Activated T-cell treated with anti-CD3 and anti-CD28 coated beads, Interleukin-2, amount 50 U/mL, for 4 hours (primary cell): ENCODE results near the gene P3H1. TPM values are rescaled to one million over a fixed set of nuclear protein-coding genes. Genes with fewer than 3 reads are reported as not detected.
A peak's percentile ranks its signal among the peaks of the same experiment; 100 is the strongest.
"Not testable (repeated sequence)": the region's sequence is repeated elsewhere in the genome, so short reads cannot be mapped to it uniquely, and the experiment has no call there.

Experiments used
- ATAC-seq, 2 donors: fragments of 200-7000 bp; cut with Tn5 transposase; one replicate each; pipeline ENCODE4 v1.10.0; 2021
- DNase-seq: peaks from one replicate; pipeline ENCODE4 v3.0.0-alpha.2; 2020
- H3K27me3 Mint-ChIP-seq: one replicate; pipeline ENCODE4 v1.8.0; 2021; ENCODE audit warnings: low read depth, mixed read lengths
- H3K36me3 Mint-ChIP-seq: one replicate; pipeline ENCODE4 v1.8.0; 2022; ENCODE audit warnings: mixed read lengths; ENCODE audit not compliant: insufficient read depth
- H3K4me1 Mint-ChIP-seq: one replicate; pipeline ENCODE4 v1.8.0; 2021; ENCODE audit warnings: low read depth, mixed read lengths
- H3K4me3 Mint-ChIP-seq: one replicate; pipeline ENCODE4 v1.8.0; 2021; ENCODE audit warnings: mild to moderate bottlenecking, moderate library complexity, mixed read lengths
- H3K9me3 Mint-ChIP-seq: one replicate; pipeline ENCODE4 v1.8.0; 2021; ENCODE audit warnings: mixed read lengths
- total RNA-seq, 3 donors: library from RNA; stranded (reverse); gene quantifications; one replicate each; pipeline ENCODE4 v1.2.1, GENCODE V29; 2021

P3H1 gene
- total RNA-seq, 3 donors from 2014 or later, result 40.4 to 44.7 (median 41.6) TPM

DNA sequence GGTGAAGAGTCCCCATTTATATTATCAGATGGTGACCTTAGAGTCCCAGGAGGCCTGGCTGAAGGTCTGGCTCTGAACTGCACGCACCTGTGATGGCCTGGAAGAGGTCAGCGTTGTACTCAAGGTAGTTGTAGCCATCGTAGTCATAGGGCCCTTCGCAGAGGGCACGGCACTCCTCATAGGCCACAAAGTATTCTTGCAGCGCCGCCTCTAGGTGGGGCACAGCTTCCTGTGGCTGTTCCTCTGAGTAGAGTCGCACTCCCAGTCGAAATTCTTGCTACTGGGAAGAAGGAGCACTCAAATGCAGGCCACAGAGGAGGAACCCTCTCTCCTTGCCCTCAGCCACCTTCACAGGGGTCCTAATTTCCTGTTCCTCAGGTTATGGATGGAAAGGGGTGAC is 7.7 kb downstream of the P3H1 start:
- H3K36me3 Mint-ChIP-seq, result peaks cover 41% of the 10 kb centered on the region
- no peaks in the 10 kb centered on the region for H3K27me3 Mint-ChIP-seq
- no peak overlapping the region for H3K4me3 Mint-ChIP-seq
- DNase-seq, result no peak
- peaks cover 1% of the 10 kb centered on the region for H3K4me1 Mint-ChIP-seq
- no peak for ATAC-seq
- no peaks in the 10 kb centered on the region for H3K9me3 Mint-ChIP-seq

DNA sequence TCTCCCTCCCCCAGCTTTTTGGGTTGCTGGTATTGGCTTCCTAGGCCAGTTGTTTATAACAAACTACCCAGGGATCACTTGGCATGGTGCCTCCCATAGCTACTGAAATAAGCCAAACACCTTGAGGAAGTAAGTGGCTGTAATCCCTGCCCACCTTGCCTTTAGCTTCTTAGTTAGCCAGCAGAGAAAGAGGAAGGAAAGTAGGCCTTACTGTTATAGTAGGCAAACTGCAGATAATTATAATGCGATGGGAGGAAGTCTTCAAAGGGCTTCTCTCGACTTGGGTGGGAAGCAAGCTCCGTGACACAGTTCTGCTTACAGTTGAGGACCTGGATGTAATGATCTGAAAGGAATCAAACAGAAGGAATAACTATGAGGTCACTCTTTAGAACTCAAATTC is 8.2 kb downstream of the P3H1 start:
- ATAC-seq (no peak), DNase-seq (no peak)
- peaks cover 45% of the 10 kb centered on the region for H3K36me3 Mint-ChIP-seq
- H3K9me3 Mint-ChIP-seq, result no peaks in the 10 kb centered on the region
- peaks cover 1% of the 10 kb centered on the region for H3K4me1 Mint-ChIP-seq
- no peak overlapping the region for H3K4me3 Mint-ChIP-seq
- no peaks in the 10 kb centered on the region for H3K27me3 Mint-ChIP-seq

DNA sequence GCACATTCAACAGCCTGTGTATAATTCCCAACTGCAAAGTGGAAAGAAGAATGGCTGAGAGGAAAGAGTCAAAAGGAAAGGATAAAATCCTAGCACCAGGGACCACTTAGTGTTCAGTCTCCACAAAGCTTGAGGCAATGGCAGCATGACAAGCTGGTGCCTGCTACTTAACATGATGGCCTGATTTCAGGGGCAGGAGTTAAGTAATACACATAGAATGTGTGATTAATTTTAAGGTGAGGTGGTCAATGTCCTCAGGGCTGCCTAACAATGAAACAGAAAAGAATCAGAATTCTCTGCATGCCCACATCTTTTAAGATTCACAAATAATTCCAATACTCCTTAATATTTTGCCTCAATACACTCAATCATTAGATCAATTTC is 8.9 kb downstream of the P3H1 start:
- Mint-ChIP-seq H3K4me3 (no peak overlapping the region), H3K27me3 (no peaks in the 10 kb centered on the region), H3K4me1 (peaks cover 1% of the 10 kb centered on the region), H3K36me3 (peaks cover 50% of the 10 kb centered on the region), H3K9me3 (no peaks in the 10 kb centered on the region)
- no peak for DNase-seq
- no peak for ATAC-seq

DNA sequence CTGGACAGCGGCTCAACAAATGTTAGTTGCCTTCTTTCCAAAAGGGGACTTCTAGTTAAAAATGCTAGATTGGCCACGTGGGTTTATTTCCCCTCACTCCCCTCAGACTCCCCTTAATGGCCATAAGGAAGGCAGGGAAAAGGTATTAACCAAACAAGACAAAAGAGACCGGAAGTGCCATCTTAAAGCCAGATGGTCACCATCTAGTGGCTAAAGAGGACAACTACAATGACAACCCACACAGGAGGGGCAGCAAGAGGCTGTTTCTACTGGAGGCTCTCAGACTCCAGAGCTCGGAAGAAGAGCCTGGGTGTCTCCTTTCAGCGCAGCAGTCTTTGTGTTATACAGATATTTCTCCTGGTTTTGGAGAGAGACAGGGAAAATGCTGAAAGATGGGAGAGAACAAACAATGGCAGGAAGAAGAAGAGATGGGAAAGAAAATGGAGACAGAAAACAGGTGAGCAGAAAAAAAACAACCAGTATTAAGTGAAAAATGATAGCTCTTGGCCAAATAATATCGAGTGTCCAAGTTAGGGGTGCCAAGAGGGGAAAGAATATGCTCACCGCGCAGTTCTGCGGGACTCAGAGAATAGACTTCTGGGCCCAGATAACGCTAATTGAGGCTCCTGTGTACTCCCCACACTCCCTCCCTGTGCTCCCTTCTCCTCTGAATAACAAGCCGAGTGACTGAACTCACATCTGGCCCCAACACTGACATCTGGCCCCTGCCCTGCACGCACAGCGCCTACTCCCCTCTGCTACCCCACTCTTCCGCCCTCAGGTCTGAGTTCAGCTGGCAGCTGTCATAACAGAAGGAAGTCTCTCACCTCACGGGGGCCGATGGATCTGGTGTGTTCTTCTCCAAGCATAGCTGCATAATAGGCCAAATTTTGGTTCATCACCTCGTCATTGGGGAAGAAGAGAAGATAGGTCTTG is 9.6 kb downstream of the P3H1 start:
- no peaks in the 10 kb centered on the region for H3K27me3 Mint-ChIP-seq
- DNase-seq, result no peak
- H3K36me3 Mint-ChIP-seq, result peaks cover 56% of the 10 kb centered on the region
- H3K4me3 Mint-ChIP-seq, result no peak overlapping the region
- no peaks in the 10 kb centered on the region for H3K9me3 Mint-ChIP-seq
- ATAC-seq, result no peak
- peaks cover 1% of the 10 kb centered on the region for H3K4me1 Mint-ChIP-seq

DNA sequence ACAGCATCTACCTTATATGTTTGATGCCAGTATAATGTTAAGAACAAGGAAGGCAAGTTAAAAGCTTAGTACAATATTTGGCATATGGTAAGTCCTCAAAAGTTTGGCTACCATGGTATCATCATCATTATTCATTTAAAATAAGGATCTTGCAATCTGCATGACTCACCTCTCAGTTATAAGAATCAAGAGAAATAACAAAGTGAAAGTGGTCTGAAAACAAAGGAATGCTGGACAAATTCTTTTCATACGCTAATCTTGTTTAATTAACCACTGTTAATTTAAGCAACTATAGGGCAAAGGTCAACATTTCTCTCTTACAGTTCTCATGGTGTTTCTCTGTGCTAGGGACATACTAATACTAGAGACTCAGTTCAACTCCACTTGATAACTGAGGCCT is 13.8 kb downstream of the P3H1 start:
- H3K4me3 Mint-ChIP-seq, result no peak overlapping the region
- no peaks in the 10 kb centered on the region for H3K27me3 Mint-ChIP-seq
- H3K9me3 Mint-ChIP-seq, result no peaks in the 10 kb centered on the region
- peaks cover 1% of the 10 kb centered on the region for H3K4me1 Mint-ChIP-seq
- peaks cover 67% of the 10 kb centered on the region for H3K36me3 Mint-ChIP-seq
- no peak for DNase-seq
- no peak for ATAC-seq

DNA sequence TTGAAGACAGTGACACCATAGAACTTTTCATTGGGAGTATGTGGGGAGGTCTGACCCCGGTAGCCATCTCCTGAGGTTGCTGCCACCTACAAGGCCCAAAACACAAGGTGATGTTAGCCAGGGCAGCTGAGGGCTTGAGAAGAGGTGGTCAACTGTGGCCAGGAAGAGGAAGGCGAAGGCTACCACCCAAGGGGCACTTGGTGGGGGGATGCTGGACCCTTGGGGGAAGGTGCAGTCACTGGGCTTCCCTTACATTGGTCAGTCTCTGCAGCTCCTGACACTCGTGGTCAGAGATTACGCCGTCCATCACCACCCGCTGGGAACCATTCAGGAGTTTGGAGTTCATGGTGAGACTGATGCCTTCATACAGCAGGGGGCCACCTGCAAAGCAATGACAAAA is 14.5 kb downstream of the P3H1 start:
- Mint-ChIP-seq H3K36me3 (peaks cover 64% of the 10 kb centered on the region), H3K4me1 (peaks cover 1% of the 10 kb centered on the region), H3K9me3 (no peaks in the 10 kb centered on the region), H3K27me3 (no peaks in the 10 kb centered on the region), H3K4me3 (no peak overlapping the region)
- ATAC-seq (no peak), DNase-seq (no peak)

DNA sequence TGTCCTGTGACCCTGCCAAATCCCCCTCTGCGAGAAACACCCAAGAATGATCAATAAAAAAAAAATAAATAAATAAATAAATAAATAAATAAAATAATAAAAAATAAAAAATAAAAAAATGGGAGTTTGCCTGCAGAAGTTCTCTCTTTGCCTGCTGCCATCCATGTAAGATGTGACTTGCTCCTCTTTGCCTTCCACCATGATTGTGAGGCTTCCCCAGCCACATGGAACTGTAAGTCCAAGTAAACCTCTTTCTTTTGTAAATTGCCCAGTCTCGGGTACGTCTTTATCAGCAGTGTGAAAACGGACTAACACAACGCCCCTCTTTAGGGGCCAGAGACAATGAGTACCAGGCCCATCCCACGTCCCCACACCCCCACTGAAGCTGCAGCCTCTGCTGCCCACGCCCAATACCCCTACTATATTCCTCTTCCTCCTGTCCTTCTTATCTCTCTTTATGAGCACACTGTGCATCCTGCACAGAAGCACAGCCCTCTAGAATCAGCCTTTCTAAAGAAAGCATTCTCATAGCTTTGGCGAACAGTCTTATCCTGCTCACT is 15.2 kb downstream of the P3H1 start:
- not testable (repeated sequence) for H3K9me3 Mint-ChIP-seq, H3K27me3 Mint-ChIP-seq, H3K4me1 Mint-ChIP-seq, DNase-seq, H3K4me3 Mint-ChIP-seq, ATAC-seq
- H3K36me3 Mint-ChIP-seq, result peaks cover 58% of the 10 kb centered on the region

DNA sequence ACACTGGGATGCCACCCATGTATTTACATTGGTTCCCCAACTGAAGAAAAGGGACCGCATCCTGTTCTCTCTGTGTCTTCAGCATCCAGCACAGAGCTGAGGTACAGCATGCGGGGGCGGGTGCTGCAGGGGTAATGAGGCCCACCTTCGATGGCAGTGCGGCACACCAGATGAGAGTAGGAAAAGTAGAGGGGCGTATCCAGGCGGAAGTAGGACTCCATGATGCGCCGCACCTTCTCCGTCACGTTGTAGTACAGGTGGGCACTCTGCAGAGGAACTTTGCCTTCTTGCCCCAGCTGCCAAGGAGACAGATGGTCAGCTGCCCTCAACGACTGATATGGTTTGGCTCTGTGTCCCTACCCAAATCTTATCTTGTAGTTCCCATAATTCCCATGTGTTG is 16.8 kb downstream of the P3H1 start:
- peaks cover 47% of the 10 kb centered on the region for H3K36me3 Mint-ChIP-seq
- H3K27me3 Mint-ChIP-seq, result no peaks in the 10 kb centered on the region
- no peaks in the 10 kb centered on the region for H3K9me3 Mint-ChIP-seq
- no peak for DNase-seq
- no peaks in the 10 kb centered on the region for H3K4me1 Mint-ChIP-seq
- no peak for ATAC-seq
- H3K4me3 Mint-ChIP-seq, result no peak overlapping the region

DNA sequence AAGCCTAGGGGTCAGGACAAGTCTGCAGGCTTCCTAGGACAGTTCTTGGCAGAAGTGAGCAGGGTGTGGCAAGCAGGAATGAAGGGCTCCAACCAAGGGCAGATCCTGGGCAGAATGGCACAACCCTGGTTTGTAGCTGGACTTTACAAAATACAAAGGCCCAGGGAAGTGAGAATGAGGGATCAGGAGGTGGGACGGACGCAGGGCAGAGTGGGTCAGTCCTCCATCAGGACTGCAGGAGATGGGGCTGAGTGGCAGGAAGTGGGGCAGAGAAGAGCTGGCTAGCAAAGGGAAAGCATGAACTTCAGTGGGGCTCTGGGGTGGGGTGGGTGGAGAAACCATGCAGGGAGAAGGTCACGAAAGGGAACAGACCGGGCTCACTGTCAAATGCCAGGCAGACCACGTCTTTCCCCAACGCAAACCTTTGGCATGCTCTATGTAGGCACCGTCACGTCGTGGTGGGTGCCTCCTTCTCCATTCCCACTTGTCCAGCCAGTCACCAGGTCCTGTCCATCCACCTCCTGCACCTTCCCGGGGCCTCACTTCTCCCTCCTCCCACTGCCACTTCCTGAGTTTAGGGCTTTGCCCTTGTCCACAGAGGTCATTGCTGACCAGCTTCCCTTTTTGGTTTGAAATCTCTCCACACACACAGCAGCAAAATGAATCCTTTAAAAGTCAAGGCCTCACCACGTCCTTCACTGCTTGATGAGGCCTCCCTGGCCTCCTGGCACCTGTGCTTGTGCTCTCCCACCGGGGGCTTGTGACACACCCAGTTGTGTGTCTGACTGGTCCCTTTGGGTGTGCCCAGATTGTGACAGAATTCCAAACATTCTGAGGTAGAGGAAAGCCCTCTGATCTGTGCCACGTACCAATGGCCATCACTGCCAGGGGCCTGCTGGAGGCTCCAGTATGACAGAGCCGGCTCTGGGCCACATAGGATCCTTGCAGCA is 18.1 kb downstream of the P3H1 start:
- ATAC-seq, result no peak

DNA sequence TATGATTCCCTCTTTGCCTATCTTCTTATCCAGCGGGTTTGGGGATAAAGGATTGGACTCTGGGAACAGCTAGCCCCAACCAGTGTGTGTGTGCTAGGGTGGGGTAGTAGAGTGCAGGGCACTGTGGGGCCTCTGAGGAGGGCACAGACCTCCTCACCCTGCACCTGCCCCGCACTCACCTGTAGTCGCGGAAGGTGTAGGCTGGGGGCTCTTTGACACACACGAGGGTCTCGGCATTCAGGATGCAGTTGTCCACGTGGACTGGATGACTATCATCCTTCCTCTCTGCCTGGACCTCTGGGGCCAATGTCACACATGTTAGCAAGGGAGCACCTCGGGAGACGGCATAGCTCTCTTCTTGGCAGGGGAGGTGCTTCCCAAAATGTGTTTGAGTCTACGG is 18.8 kb downstream of the P3H1 start:
- DNase-seq (no peak), ATAC-seq (no peak)
- peaks cover 34% of the 10 kb centered on the region for H3K36me3 Mint-ChIP-seq
- no peaks in the 10 kb centered on the region for H3K27me3 Mint-ChIP-seq
- no peaks in the 10 kb centered on the region for H3K9me3 Mint-ChIP-seq
- no peak overlapping the region for H3K4me3 Mint-ChIP-seq
- H3K4me1 Mint-ChIP-seq, result no peaks in the 10 kb centered on the region

More for the DNA sequence above, 18.1 kb downstream of the P3H1 start:
- H3K27me3 Mint-ChIP-seq, result no peaks in the 10 kb centered on the region
- DNase-seq, result no peak
- H3K4me1 Mint-ChIP-seq, result no peaks in the 10 kb centered on the region
- H3K36me3 Mint-ChIP-seq, result peaks cover 38% of the 10 kb centered on the region
- H3K4me3 Mint-ChIP-seq, result no peak overlapping the region
- H3K9me3 Mint-ChIP-seq, result no peaks in the 10 kb centered on the region

DNA sequence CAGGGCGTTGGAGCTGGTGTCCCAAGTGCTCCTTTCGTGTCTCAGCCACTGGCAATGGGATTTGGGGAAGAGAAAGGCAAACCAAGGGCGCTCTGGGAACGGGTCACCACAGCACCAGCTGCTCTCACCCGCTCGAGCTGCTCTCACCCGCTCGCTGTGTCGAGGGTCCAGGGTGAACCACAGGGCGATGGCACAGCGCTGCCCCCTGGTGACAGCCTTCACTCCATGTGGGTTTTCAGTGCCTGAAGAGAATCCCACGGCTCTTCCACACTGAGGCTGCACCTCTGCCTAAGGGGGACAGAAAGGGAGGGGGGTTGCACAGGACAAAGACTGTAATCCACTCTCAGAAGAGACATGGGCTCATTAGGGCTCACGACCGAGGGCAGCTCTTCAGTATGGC is 19.7 kb downstream of the P3H1 start:
- H3K4me1 Mint-ChIP-seq, result no peaks in the 10 kb centered on the region
- H3K9me3 Mint-ChIP-seq, result no peaks in the 10 kb centered on the region
- ATAC-seq, result peak; percentile 50 to 73

DNA sequence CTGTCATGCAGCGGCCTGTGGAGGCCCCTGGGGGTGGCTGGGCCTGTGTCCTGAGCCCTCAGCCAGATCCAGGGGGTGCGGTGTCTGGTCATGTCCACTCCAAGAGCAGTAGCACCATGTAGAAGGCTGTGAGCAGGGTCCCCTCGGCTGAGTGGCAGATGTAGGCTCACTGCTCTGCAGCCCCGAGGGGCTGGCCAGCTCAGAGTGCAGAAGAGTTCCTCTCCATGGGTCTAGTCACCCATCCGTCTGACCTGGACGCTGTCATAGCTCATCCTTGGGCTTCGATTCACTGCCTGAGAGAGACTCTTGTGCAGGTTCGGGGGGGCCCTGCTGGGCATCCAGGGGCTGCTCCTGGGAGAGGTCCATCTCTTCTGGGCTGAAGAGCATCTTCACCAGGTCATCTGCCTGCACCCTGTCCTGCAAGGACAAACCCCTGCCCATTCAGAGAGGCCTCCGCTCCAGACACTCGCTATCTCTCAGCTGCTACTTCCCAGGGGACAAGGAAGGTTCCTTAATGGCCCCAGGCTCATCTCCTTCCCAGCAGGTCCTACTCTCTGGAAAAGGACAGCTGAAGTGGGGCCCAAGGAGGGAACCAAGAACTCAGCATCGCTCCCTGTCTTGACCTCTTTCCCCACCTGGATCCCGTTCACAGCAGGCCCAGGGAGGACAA is 20.3 kb downstream of the P3H1 start:
- Mint-ChIP-seq H3K36me3 (peaks cover 21% of the 10 kb centered on the region), H3K4me1 (no peaks in the 10 kb centered on the region), H3K27me3 (no peaks in the 10 kb centered on the region), H3K4me3 (no peak overlapping the region), H3K9me3 (no peaks in the 10 kb centered on the region)
- no peak for DNase-seq
- no peak for ATAC-seq

More for the DNA sequence above, 19.7 kb downstream of the P3H1 start:
- Mint-ChIP-seq H3K27me3 (no peaks in the 10 kb centered on the region), H3K4me3 (no peak overlapping the region), H3K36me3 (peaks cover 25% of the 10 kb centered on the region)
- DNase-seq, result peak; percentile 51

DNA sequence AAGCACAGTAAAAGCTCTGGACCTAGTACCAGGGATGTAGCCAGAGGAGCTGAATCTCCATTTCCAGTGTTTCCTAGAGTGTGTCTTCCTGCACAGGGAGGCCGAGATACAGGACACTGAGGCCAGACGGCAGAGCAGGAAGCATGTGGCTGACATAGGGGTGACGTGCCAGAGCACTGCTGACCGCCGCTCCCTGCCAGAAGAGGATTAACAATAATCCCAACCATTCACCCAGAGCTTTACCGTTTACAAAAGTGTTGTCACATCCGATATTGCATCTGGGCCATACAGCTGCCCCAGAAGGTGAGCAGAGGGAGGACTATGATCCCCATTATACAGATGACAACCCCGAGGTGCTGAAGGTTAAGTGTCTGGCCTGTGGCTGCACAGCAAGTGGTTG is 21.0 kb downstream of the P3H1 start:
- H3K36me3 Mint-ChIP-seq, result peaks cover 20% of the 10 kb centered on the region
- DNase-seq (no peak), ATAC-seq (no peak)
- no peaks in the 10 kb centered on the region for H3K4me1 Mint-ChIP-seq
- no peaks in the 10 kb centered on the region for H3K27me3 Mint-ChIP-seq
- H3K9me3 Mint-ChIP-seq, result no peaks in the 10 kb centered on the region
- H3K4me3 Mint-ChIP-seq, result no peak overlapping the region

DNA sequence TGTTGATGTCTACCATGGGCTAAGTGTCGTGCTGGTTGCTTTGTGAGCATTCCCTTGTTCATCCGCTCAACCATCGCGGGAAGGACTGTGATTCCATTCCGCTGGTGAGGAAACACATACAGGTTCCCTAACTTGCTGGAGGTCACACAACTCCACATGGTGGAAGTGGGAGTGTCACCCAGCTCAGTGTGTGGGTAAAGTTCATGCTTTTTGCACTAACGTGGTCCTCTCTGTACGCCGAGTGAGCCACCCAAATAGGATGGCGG is 22.7 kb downstream of the P3H1 start:
- H3K36me3 Mint-ChIP-seq, result peaks cover 9% of the 10 kb centered on the region
- no peak overlapping the region for H3K4me3 Mint-ChIP-seq
- H3K27me3 Mint-ChIP-seq, result no peaks in the 10 kb centered on the region

More for the DNA sequence above, 22.7 kb downstream of the P3H1 start:
- DNase-seq (no peak), ATAC-seq (no peak)
- H3K9me3 Mint-ChIP-seq, result no peaks in the 10 kb centered on the region
- no peaks in the 10 kb centered on the region for H3K4me1 Mint-ChIP-seq
